HepG2 (cell line): Measurements from ENCODE around the gene TM4SF5. TPM values are rescaled to one million over a fixed set of nuclear protein-coding genes. Genes with fewer than 3 reads are reported as not detected.
A peak's percentile ranks its signal among the peaks of the same experiment; 100 is the strongest.

Source experiments
- ATAC-seq: fragments of 200-7000 bp; cut with Tn5 transposase; 3 replicates; pipeline ENCODE4 v1.9.1; 2020; ENCODE audit warnings: mild to moderate bottlenecking, moderate library complexity
- BruUV-seq: library from RNA; stranded (reverse); fragments of 400-500 nt; replicated peaks from 2 replicates; lab custom pipeline; 2021; lab: Mats Ljungman, UMichigan
- CTCF ChIA-PET: fragments of 300-600 bp; formaldehyde crosslinking; extraction: SDS; loops from one replicate; lab custom pipeline; 2021; ENCODE audit warnings: low total read pairs, inconsistent platforms, low intra/inter-chr PET ratio; lab: Yijun Ruan, JAX
- POLR2A ChIA-PET: fragments of 350-600 bp; sonication (Branson Sonifier 250); formaldehyde crosslinking; loops from one replicate; lab custom pipeline; 2020; ENCODE audit warnings: antibody characterized with exemption, inconsistent platforms; lab: Yijun Ruan, JAX
- DNase-seq: peaks from one replicate; pipeline ENCODE4 v3.0.0-alpha.2; 2015; ENCODE audit warnings: low spot score
- FAIRE-seq: peaks from 3 replicates; lab custom pipeline; 2011; peaks lifted over from hg19 to GRCh38; lab: Jason Lieb, UNC
- H2AFZ ChIP-seq: one replicate; pipeline ENCODE4 v1.6.1; 2011; ENCODE audit warnings: low read length, inconsistent platforms
- H3K27ac ChIP-seq: fragments of 300-600 bp; 3 replicates; pipeline ENCODE4 v1.8.0; 2011; ENCODE audit warnings: mixed run types, mild to moderate bottlenecking, mixed read lengths, low read length, inconsistent platforms; ENCODE audit not compliant: insufficient read depth; ENCODE audit errors: extremely low read length
- H3K27me3 ChIP-seq, 2 experiments: fragments of 200-600 bp in 1 of 2; 2 replicates in 1 of 2; 3 replicates in 1 of 2; pipeline versions ENCODE4 v1.6.0 to v1.8.0; 2011; ENCODE audit warnings: low read length in 2 of 2, mild to moderate bottlenecking in 2 of 2, moderate library complexity in 2 of 2, inconsistent platforms in 1 of 2; ENCODE audit not compliant: insufficient read depth in 2 of 2, control insufficient read depth in 1 of 2
- H3K36me3 ChIP-seq, 2 experiments: fragments of 200-600 bp in 1 of 2; replicated peaks in 1 of 2; 2 replicates in 1 of 2; 3 replicates in 1 of 2; pipeline versions ENCODE4 v1.5.1 to v1.8.0; 2011; ENCODE audit warnings: low read length in 2 of 2, inconsistent platforms in 1 of 2; ENCODE audit not compliant: insufficient read depth in 2 of 2, control insufficient read depth in 1 of 2
- H3K4me1 ChIP-seq: 2 replicates; pipeline ENCODE4 v1.5.1; 2012; ENCODE audit warnings: low read length, inconsistent platforms; ENCODE audit not compliant: insufficient read depth
- H3K4me2 ChIP-seq: 2 replicates; pipeline ENCODE4 v1.6.0; 2011; ENCODE audit warnings: low read depth, low read length, inconsistent platforms
- H3K4me3 ChIP-seq, 3 experiments: fragments of 200-600 bp in 1 of 3; sonication (generic), shearing (Covaris generic) in 1 of 3; replicated peaks in 1 of 3; 2 replicates each; pipeline ENCODE4 v1.5.1; 2011 to 2016; ENCODE audit warnings: low read length in 3 of 3, inconsistent platforms in 2 of 3, low read depth in 2 of 3, mild to moderate bottlenecking in 2 of 3, control low read depth in 1 of 3, mixed read lengths in 1 of 3; ENCODE audit not compliant: insufficient read depth in 1 of 3
- H3K79me2 ChIP-seq: one replicate; pipeline ENCODE4 v1.6.1; 2011; ENCODE audit warnings: low read length, inconsistent platforms; ENCODE audit not compliant: insufficient read depth
- H3K9ac ChIP-seq: 2 replicates; pipeline ENCODE4 v1.6.0; 2011; ENCODE audit warnings: mild to moderate bottlenecking, low read depth, low read length, inconsistent platforms; ENCODE audit not compliant: insufficient read depth
- H3K9me3 ChIP-seq: 2 replicates; pipeline ENCODE4 v1.5.1; 2012; ENCODE audit warnings: mild to moderate bottlenecking, low read length
- H4K20me1 ChIP-seq: 2 replicates; pipeline ENCODE4 v1.6.0; 2011; ENCODE audit warnings: inconsistent platforms, mild to moderate bottlenecking, low read length, moderate library complexity; ENCODE audit not compliant: insufficient read depth
- CTCF ChIP-seq: sonication (generic); formaldehyde crosslinking; IDR thresholded peaks from 2 replicates; pipeline ENCODE4 v1.5.0; 2020; ENCODE audit warnings: mild to moderate bottlenecking, missing genetic modification reagents, moderate library complexity
- ISL2 ChIP-seq: sonication (generic); formaldehyde crosslinking; IDR thresholded peaks from 2 replicates; pipeline ENCODE4 v1.5.0; 2020; ENCODE audit warnings: missing genetic modification reagents
- POGK ChIP-seq: sonication (generic); formaldehyde crosslinking; conservative IDR thresholded peaks from 2 replicates; pipeline ENCODE4 v1.8.0; 2022; ENCODE audit warnings: mild to moderate bottlenecking, moderate library complexity, missing genetic modification reagents
- RBM22 ChIP-seq: fragments of 200-400 bp; formaldehyde crosslinking; optimal IDR thresholded peaks from 2 replicates; pipeline ENCODE3; 2017; ENCODE audit warnings: mild to moderate bottlenecking, low read length, moderate library complexity
- RELA ChIP-seq: sonication (generic); formaldehyde crosslinking; IDR thresholded peaks from 2 replicates; pipeline ENCODE4 v1.4.0; 2020; ENCODE audit warnings: missing genetic modification reagents
- STAG1 ChIP-seq: sonication (generic); formaldehyde crosslinking; IDR thresholded peaks from 2 replicates; pipeline ENCODE4 v1.4.0; 2020; ENCODE audit warnings: missing genetic modification reagents
- ZBTB38 ChIP-seq: sonication (generic); formaldehyde crosslinking; IDR thresholded peaks from 2 replicates; pipeline ENCODE4 v1.5.1; 2020; ENCODE audit warnings: mild to moderate bottlenecking, missing genetic modification reagents
- ZNF263 ChIP-seq: sonication (generic); formaldehyde crosslinking; IDR thresholded peaks from 2 replicates; pipeline ENCODE4 v1.4.0; 2020; ENCODE audit warnings: missing genetic modification reagents
- WGBS: methylation state at CpG from one replicate; pipeline ENCODE4 v1.1.6; 2017; ENCODE audit warnings: low lambda C conversion rate; 5-methylcytosine and 5-hydroxymethylcytosine counted together
- in situ Hi-C: cut with HindIII; loops from 2 replicates; pipeline ENCODE4 v1.10.0; 2017; ENCODE audit warnings: low pct_unique_long_range_greater_than_20kb; ENCODE audit not compliant: extremely low pct_ligation_motif_present
- intact Hi-C: fragments of 100-400 bp; cut with micrococcal nuclease; formaldehyde crosslinking; loops from one replicate; pipeline ENCODE4 v1.10.0; 2022; ENCODE audit not compliant: unreplicated experiment
- polyA plus RNA-seq, 8 experiments: library from polyadenylated mRNA; depleted of rRNA in 3 of 8; stranded (reverse) in 7 of 8; unstranded in 1 of 8; fragments of >200 nt; fragmentation: Illumina TruSeq in 4 of 8; extraction: Trizol in 4 of 8; gene quantifications; 2 replicates each; pipeline versions ENCODE4 v1.2.1 to v1.2.3, GENCODE V29; 2011 to 2016; ENCODE audit warnings: low read depth in 4 of 8, missing spikeins in 1 of 8, mixed read lengths in 1 of 8; ENCODE audit not compliant: insufficient read depth in 1 of 8
- total RNA-seq, 5 experiments: library from RNA; depleted of rRNA; stranded (reverse); fragments of >200 nt; fragmentation: Illumina TruSeq; extraction: Trizol; gene quantifications; 2 replicates each; pipeline ENCODE4 v1.2.3, GENCODE V29; 2016; ENCODE audit warnings: low read depth in 1 of 5
- TF ChIP-seq, protein P1 (sequence below): sonication (generic); formaldehyde crosslinking; IDR thresholded peaks from 2 replicates; pipeline ENCODE4 v1.4.0; 2020; ENCODE audit warnings: missing genetic modification reagents
- TF ChIP-seq, protein P2 (sequence below): IDR thresholded peaks from 2 replicates; pipeline ENCODE4 v1.6.1; 2016; ENCODE audit warnings: control low read depth
- TF ChIP-seq, protein P3 (sequence below): sonication (generic); formaldehyde crosslinking; IDR thresholded peaks from 2 replicates; pipeline ENCODE4 v1.4.0; 2020; ENCODE audit warnings: missing genetic modification reagents

The TM4SF5 gene
- total and polyA plus RNA-seq, 2 of the 13 experiments (the other 11 are each of a cell fraction or from before 2014, with no cell fraction given), result 30.1 to 126 TPM

- Histone ChIP-seq H3K4me1 (peaks cover 29% of the 10 kb centered on the region), H3K27ac (no peak overlapping the region), H3K79me2 (peaks cover 3% of the 10 kb centered on the region), H2AFZ (no peak overlapping the region), H3K4me2 (peak overlapping the region; percentile 88; the same call in 1 of the 2 replicates), H3K27me3 (no peaks in the 10 kb centered on the region), H3K36me3 (peaks cover 4 to 6% of the 10 kb centered on the region in 2 experiments; a peak in 2 of 5 replicates), H3K4me3 (peak overlapping the region in 2 of 3 experiments; percentile 80 to 92; a peak in 2 of 6 replicates), H3K9me3 (no peaks in the 10 kb centered on the region), H4K20me1 (no peaks in the 10 kb centered on the region), H3K9ac (no peak overlapping the region)
- 88% methylated on average over 6 of the region's 6 CpGs for WGBS
- intact Hi-C loops, result no loop called here
- no TSS peak for BruUV-seq
- in situ Hi-C loops, result loop anchor here (5.0 kb wide), 1 partner anchor 74 kb away; no protein-coding TSS in a partner anchor
- FAIRE-seq, result no peak
- ChIA-PET POLR2A (interaction anchor here (2.3 to 2.5 kb wide), 2 partner anchors 20 to 104 kb away, joined by 7 to 17 read pairs; partner anchors contain the start of genes GLTPD2 and PELP1), CTCF (interaction anchor here (0.9 kb wide), 1 partner anchor 74 kb away, joined by 4 read pairs; no protein-coding TSS in a partner anchor)
- no peak for DNase-seq
- no peak for ATAC-seq
- TF ChIP-seq CTCF (CRISPR knock-in tag) (peak; percentile 44), RELA (CRISPR knock-in tag) (no peak), ZNF263 (CRISPR knock-in tag) (peak; percentile 78), ZBTB38 (CRISPR knock-in tag) (0 out of 2 replicates have a peak, but pooled peaks have one; percentile 48), POGK (no peak), STAG1 (CRISPR knock-in tag) (peak; percentile 45), ISL2 (no peak), RBM22 (no peak)
- TF ChIP-seq, protein P1, sequence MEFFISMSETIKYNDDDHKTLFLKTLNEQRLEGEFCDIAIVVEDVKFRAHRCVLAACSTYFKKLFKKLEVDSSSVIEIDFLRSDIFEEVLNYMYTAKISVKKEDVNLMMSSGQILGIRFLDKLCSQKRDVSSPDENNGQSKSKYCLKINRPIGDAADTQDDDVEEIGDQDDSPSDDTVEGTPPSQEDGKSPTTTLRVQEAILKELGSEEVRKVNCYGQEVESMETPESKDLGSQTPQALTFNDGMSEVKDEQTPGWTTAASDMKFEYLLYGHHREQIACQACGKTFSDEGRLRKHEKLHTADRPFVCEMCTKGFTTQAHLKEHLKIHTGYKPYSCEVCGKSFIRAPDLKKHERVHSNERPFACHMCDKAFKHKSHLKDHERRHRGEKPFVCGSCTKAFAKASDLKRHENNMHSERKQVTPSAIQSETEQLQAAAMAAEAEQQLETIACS (CRISPR knock-in tag), result no peak
- TF ChIP-seq, protein P2, sequence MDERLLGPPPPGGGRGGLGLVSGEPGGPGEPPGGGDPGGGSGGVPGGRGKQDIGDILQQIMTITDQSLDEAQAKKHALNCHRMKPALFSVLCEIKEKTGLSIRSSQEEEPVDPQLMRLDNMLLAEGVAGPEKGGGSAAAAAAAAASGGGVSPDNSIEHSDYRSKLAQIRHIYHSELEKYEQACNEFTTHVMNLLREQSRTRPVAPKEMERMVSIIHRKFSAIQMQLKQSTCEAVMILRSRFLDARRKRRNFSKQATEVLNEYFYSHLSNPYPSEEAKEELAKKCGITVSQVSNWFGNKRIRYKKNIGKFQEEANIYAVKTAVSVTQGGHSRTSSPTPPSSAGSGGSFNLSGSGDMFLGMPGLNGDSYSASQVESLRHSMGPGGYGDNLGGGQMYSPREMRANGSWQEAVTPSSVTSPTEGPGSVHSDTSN (CRISPR knock-in tag), result no peak
- TF ChIP-seq, protein P3, sequence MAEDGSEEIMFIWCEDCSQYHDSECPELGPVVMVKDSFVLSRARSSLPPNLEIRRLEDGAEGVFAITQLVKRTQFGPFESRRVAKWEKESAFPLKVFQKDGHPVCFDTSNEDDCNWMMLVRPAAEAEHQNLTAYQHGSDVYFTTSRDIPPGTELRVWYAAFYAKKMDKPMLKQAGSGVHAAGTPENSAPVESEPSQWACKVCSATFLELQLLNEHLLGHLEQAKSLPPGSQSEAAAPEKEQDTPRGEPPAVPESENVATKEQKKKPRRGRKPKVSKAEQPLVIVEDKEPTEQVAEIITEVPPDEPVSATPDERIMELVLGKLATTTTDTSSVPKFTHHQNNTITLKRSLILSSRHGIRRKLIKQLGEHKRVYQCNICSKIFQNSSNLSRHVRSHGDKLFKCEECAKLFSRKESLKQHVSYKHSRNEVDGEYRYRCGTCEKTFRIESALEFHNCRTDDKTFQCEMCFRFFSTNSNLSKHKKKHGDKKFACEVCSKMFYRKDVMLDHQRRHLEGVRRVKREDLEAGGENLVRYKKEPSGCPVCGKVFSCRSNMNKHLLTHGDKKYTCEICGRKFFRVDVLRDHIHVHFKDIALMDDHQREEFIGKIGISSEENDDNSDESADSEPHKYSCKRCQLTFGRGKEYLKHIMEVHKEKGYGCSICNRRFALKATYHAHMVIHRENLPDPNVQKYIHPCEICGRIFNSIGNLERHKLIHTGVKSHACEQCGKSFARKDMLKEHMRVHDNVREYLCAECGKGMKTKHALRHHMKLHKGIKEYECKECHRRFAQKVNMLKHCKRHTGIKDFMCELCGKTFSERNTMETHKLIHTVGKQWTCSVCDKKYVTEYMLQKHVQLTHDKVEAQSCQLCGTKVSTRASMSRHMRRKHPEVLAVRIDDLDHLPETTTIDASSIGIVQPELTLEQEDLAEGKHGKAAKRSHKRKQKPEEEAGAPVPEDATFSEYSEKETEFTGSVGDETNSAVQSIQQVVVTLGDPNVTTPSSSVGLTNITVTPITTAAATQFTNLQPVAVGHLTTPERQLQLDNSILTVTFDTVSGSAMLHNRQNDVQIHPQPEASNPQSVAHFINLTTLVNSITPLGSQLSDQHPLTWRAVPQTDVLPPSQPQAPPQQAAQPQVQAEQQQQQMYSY, result no peak
These were observed 36.7 kb downstream of the TM4SF5 start for GRCh38 chr17:4808378-4808767.
